HL-60 (cell line): ENCODE measurements around the gene ATXN7L1.

ENCODE experiments used
- DNase-seq, 2 experiments: peaks; one replicate each; pipeline ENCODE4 v3.0.0-alpha.2; 2010 to 2020; ENCODE audit warnings: low read depth in 1 of 2, low spot score in 1 of 2
- H3K27ac ChIP-seq: fragments of 250-450 bp; sonication (Bioruptor Pico); replicated peaks from 2 replicates; pipeline ENCODE4 v1.5.1; 2020; ENCODE audit warnings: mild to moderate bottlenecking, moderate library complexity
- H3K27me3 ChIP-seq: fragments of 250-450 bp; sonication (Bioruptor Pico); 2 replicates; pipeline ENCODE4 v1.5.1; 2021; ENCODE audit warnings: mild to moderate bottlenecking, moderate library complexity; ENCODE audit not compliant: insufficient read depth, poor library complexity, severe bottlenecking
- H3K4me3 ChIP-seq: replicated peaks from 2 replicates; pipeline ENCODE4 v1.5.1; 2011; ENCODE audit warnings: mild to moderate bottlenecking, control low read depth, low read length; ENCODE audit not compliant: insufficient read depth
- CTCF ChIP-seq: IDR thresholded peaks from one replicate; pipeline ENCODE4 v1.5.1; 2011; ENCODE audit warnings: low read length, control low read depth, inconsistent platforms; ENCODE audit not compliant: insufficient read depth
- GABPA ChIP-seq: IDR thresholded peaks from 2 replicates; pipeline ENCODE4 v1.6.1; 2012; ENCODE audit warnings: low read depth
- POLR2AphosphoS5 ChIP-seq: IDR thresholded peaks from 2 replicates; pipeline ENCODE4 v1.6.1; 2012; ENCODE audit warnings: low read depth
- REST ChIP-seq: IDR thresholded peaks from 2 replicates; pipeline ENCODE4 v1.6.1; 2012; ENCODE audit warnings: low read depth; ENCODE audit not compliant: insufficient replicate concordance
- SPI1 ChIP-seq: IDR thresholded peaks from 2 replicates; pipeline ENCODE4 v1.6.1; 2012; ENCODE audit warnings: low read depth, mild to moderate bottlenecking, borderline replicate concordance

ATXN7L1 gene

GRCh38 chr7:105828141-105828540 lies 48.3 kb downstream of the ATXN7L1 start:
- H3K27ac ChIP-seq, result no peak overlapping the region
- H3K27me3 ChIP-seq, result no peaks in the 10 kb centered on the region
- no peak for DNase-seq

GRCh38 chr7:105827151-105827875 lies 49.1 kb downstream of the ATXN7L1 start:
- Histone ChIP-seq H3K27ac (no peak overlapping the region), H3K27me3 (no peaks in the 10 kb centered on the region), H3K4me3 (no peak overlapping the region)
- DNase-seq, result no peak
- no peak for TF ChIP-seq SPI1
- TF ChIP-seq GABPA, result no peak

More at GRCh38 chr7:105828141-105828540, 48.3 kb downstream of the ATXN7L1 start:
- no peak overlapping the region for H3K4me3 ChIP-seq
- TF ChIP-seq REST (no peak), GABPA (no peak), CTCF (no peak), SPI1 (no peak), POLR2AphosphoS5 (no peak)

- DNase-seq, result no peak
- TF ChIP-seq POLR2AphosphoS5 (no peak), SPI1 (no peak), CTCF (no peak), GABPA (no peak), REST (no peak)
- H3K27ac ChIP-seq, result no peak overlapping the region
- no peak overlapping the region for H3K4me3 ChIP-seq
- no peaks in the 10 kb centered on the region for H3K27me3 ChIP-seq
Observed at GRCh38 chr7:105826143-105826542, 50.3 kb downstream of the ATXN7L1 start.

- DNase-seq, result no peak
- H3K4me3 ChIP-seq, result no peak overlapping the region
- H3K27ac ChIP-seq, result no peak overlapping the region
- H3K27me3 ChIP-seq, result no peaks in the 10 kb centered on the region
- TF ChIP-seq GABPA, result no peak
- TF ChIP-seq CTCF, result no peak
- no peak for TF ChIP-seq POLR2AphosphoS5
- no peak for TF ChIP-seq REST
- no peak for TF ChIP-seq SPI1
Observed at GRCh38 chr7:105825371-105825770, 51.0 kb downstream of the ATXN7L1 start.
